ENCODE data around the gene MOB1A.
A peak's percentile ranks its signal among the peaks of the same experiment; 100 is the strongest.
"Not testable (repeated sequence)": the region's sequence is repeated elsewhere in the genome, so short reads cannot be mapped to it uniquely, and the experiment has no call there.

Gene MOB1A
- total RNA-seq = 352 to 380 reads per million in 2 donors

- DNase-seq = peak; percentile 96
Measured at GRCh38 chr2:74178211-74179062, at the start of gene MOB1A. Gene MOB1A (minus strand): TSS chr2:74178879. CDS start chr2:74178674, 205 bp downstream.

- DNase-seq = no peak
Measured at GRCh38 chr2:74227646-74228045, 49.0 kb upstream of the MOB1A start.

GRCh38 chr2:74226648-74227213 lies 48.1 kb upstream of the MOB1A start:
- no peak for DNase-seq

DNA sequence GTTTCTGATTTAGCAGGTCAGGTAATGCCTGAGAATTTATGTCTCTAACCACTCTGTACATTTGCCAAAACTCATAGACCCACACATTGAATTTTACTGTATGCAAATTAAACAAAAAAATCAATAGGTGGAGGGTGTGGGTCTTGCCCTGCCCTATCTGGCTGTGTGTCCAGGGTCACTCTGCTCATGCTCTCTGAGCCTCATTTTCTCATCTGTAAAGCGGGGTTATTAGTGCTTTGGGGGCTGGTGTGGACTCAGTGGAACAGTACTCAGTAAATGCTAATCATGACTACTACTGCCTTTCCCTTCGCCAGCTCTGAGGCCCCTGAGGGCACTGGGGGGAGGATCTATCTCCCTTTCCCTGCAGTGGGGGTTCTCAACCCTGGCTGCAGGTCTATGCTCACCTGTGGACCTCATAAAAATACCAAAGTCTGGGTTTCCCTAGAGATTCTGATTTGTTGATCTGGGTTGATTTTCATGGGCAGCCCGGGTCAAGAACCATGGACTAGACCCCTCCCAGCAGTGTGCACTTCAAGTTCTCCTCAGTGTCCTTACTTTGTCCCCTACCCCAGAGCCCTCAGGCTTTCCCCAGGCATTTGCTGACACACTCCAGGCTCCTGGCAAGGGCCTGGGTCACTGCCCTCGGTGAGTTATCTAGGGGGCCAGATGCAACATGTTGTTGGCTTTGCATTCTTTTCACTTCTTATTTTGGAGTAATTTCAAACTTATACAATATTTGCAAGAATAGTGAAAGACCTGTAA lies 47.2 kb upstream of the MOB1A start:
- DNase-seq = no peak

DNA sequence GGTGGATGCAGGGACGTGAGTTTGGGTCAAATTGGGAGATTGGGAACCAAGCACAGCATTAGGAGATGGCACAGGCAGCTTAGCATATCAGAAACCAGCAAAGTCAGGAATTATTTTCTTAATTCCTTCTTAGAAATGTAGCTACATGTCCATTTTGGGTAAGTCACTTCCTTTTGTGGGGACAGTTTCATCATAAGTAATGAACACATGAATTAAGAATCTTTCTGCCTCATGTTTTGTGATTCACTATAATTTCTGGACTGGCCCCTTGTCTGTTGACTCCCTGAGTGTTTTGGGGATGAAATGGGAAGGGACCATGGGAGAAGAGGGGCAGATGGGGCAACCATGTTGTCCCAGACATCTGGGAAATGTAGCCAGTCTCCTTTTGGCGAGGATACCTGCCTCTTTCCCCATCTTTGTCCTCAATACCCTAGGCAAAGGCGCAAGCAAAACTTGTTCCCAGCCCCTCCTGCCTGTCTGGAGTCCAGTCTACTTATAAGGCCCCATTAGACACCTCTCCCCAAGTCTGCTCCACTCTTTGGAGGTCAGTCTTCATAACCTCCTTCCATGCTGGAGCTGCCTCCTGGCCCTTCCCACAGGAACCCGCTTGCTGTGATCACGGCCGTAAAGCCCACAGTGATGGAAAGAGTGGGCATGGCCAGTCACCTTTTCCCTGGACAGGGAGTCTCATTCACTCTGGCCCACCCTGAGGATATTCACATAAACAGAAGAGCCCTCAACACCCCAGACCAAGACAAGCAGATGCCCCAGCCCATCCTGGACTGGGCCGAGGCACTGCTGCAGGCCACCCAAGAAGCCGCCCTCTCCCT lies 45.5 kb upstream of the MOB1A start:
- no peak for DNase-seq

DNA sequence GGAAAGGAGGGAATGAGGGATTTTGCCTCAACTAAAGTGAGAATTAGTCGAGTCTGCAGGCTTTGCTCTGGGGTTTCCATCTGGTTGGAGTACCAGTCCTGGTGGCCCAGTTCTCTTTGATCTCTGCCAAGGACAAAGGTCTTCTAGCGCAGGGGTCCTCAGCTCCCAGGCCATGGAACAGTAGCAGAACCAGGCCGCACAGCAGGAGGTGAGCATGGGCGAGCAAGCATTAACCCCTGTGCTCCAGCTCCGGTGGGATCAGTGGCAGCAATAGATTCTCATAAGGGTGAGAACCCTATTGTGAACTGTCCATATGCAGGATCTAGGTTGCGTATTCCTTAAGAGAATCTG lies 43.6 kb upstream of the MOB1A start:
- no peak for DNase-seq

- DNase-seq = no peak
Measured at GRCh38 chr2:74221604-74222299, 43.1 kb upstream of the MOB1A start.

DNA sequence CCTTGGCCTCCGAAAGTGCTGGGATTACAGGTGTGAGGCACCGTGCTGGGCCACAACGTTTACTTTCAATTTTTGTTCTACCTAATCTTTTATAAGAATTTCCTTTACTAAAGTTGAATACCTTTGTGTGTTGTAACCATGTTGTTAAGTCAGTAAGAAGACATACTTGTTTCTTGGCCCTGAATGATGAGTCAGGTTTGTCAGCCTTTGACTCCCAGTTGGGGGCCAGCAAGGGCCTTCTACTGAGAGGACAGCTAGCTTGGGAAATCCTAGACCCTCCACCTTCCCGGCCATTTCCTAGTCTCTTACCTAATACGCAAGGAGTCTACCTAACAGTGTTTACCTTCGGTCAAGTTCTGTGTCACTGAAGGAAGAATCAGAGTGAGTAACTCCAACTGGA lies 42.4 kb upstream of the MOB1A start:
- no peak for DNase-seq

GRCh38 chr2:74219846-74220486 lies 41.3 kb upstream of the MOB1A start:
- DNase-seq = no peak

DNA sequence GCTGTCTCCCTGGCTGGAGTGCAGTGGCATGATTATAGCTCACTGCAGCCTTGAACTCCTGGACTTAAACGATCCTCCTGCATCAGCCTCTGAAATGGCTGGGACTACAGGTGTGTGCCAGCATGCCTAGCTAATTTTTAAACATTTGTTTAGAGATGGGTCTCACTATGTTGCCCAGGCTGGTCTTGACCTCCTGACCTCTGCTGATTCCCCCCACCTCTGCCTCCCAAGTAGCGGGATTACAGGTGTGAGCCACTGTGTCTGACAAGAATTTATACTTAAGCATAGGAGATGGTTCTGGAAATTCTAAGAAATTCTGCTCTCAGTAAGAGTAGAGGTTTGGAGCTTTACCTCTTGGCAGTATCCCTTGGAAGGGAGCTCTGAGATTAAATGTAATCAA lies 38.0 kb upstream of the MOB1A start:
- DNase-seq = no peak

DNA sequence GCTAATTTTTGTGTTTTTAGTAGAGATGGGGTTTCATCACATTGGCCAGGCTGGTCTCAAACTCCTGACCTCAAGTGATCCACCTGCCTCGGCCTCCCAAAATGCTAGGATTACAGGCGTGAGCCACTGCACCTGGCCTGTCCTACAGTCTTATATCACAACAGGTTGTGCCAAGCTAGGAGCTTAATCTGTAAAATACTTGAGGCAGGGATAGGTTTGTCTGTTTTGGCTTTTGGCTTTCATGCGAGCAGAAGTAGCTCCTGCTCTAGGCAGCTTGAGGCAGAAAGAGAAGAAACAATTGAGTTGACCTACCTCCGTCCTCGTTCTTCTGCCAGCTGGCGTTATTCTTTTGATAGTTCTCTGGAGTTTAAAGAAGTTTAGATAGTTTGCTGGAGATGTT lies 37.1 kb upstream of the MOB1A start:
- not testable (repeated sequence) for DNase-seq

GRCh38 chr2:74212702-74213410 lies 34.2 kb upstream of the MOB1A start:
- no peak for DNase-seq

GRCh38 chr2:74206180-74206688 lies 27.6 kb upstream of the MOB1A start:
- no peak for DNase-seq

- DNase-seq = no peak
Measured at GRCh38 chr2:74205596-74205995, 26.9 kb upstream of the MOB1A start.

DNA sequence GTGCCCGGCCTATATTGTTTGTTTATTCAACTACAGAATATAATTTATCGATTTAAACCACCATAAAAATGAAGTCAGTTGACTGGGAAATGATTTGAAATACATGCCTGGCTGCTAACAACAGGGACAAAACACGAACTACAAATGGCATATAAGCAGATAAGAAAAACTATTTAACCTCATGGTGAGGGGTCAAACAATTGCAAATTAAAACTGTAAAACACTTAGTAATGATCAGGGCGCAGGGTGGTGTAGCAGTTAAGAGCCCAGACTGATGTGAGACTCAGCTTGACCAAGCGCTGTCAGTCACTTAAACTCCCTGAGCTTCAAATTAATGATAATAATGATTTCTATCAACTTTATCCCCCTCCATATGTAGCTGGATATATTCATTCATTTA lies 26.4 kb upstream of the MOB1A start:
- no peak for DNase-seq

DNA sequence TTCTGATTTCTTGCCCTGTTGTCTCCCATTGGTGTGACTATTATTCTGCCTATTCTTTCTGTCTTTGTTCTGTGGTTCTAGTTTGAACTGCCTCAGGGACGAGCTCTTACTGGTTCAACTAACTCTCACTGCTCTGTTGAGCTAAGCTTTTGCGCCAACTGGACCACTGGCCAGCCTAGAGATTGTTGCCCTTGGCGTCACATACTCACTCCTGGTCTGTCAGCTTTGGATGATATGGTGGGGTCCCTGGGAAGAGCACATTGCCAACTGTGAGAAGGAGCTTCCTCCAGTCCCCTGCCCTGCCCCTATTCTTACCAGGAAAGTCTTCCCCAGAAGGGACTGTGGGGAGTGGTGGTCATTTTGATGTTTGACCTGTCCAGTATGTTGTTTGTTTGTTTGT lies 25.8 kb upstream of the MOB1A start:
- no peak for DNase-seq

- DNase-seq = no peak
Measured at GRCh38 chr2:74201596-74201995, 22.9 kb upstream of the MOB1A start.

GRCh38 chr2:74201196-74201595 lies 22.5 kb upstream of the MOB1A start:
- no peak for DNase-seq

DNA sequence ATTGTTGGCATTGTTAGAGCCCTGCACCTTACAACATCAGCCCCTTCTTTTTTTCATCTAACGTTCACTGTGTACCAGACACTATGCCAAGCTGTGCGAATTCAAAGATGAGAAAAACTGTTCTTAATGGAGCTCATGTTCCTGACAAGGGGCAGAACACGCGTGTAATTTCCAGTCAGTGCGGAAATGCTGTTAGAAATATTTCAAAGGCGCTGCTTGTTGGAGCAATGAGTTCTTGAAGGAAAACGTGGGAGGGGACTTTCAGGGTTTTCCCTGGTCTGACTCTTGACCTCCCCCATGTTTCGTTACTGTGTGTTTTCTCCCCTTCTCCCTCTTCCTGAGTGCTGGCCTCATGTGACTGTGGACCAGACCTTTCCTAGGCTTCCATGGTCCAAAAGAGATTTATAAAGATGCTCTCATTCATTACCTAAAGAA lies 21.2 kb upstream of the MOB1A start:
- no peak for DNase-seq

GRCh38 chr2:74199275-74199701 lies 20.6 kb upstream of the MOB1A start:
- DNase-seq = no peak

Measured in T-helper 9 cell (primary cell).